NCI-H2227 treated with DMSO at 0.1 percent for 48 hours (cell line): ENCODE measurements around the gene SIGLEC1.

Source experiments
- DNase-seq: peaks from one replicate; lab custom pipeline; 2025; lab: John Stamatoyannopoulos, UW

Gene SIGLEC1

GRCh38 chr20:3701061-3701998 is 11.1 kb downstream of the SIGLEC1 start:
- DNase-seq: no peak

GRCh38 chr20:3699037-3699436 is 13.4 kb downstream of the SIGLEC1 start:
- no peak for DNase-seq

- DNase-seq: no peak
Observed at GRCh38 chr20:3698591-3699001, 13.8 kb downstream of the SIGLEC1 start.

GRCh38 chr20:3697588-3698305 is 14.7 kb downstream of the SIGLEC1 start:
- DNase-seq: no peak

GRCh38 chr20:3696745-3697587 is 15.4 kb downstream of the SIGLEC1 start:
- DNase-seq: no peak

- no peak for DNase-seq
Observed at GRCh38 chr20:3696200-3696599, 16.2 kb downstream of the SIGLEC1 start.

- no peak for DNase-seq
Observed at GRCh38 chr20:3694864-3695263, 17.5 kb downstream of the SIGLEC1 start.

GRCh38 chr20:3693376-3693775 is 19.0 kb downstream of the SIGLEC1 start:
- no peak for DNase-seq

- DNase-seq: no peak
Observed at GRCh38 chr20:3692706-3693294, 19.6 kb downstream of the SIGLEC1 start.

GRCh38 chr20:3691897-3692296 is 20.5 kb downstream of the SIGLEC1 start:
- DNase-seq: no peak

GRCh38 chr20:3691306-3691705 is 21.1 kb downstream of the SIGLEC1 start:
- DNase-seq: no peak

- DNase-seq: no peak
Observed at GRCh38 chr20:3690413-3690812, 22.0 kb downstream of the SIGLEC1 start.

- DNase-seq: no peak
Observed at GRCh38 chr20:3689978-3690377, 22.4 kb downstream of the SIGLEC1 start.

GRCh38 chr20:3687655-3688054 is 24.7 kb downstream of the SIGLEC1 start:
- no peak for DNase-seq

GRCh38 chr20:3686867-3687321 is 25.5 kb downstream of the SIGLEC1 start:
- DNase-seq: no peak

- DNase-seq: no peak
Observed at GRCh38 chr20:3686421-3686820, 26.0 kb downstream of the SIGLEC1 start.

GRCh38 chr20:3685341-3685740 is 27.1 kb downstream of the SIGLEC1 start:
- DNase-seq: no peak

GRCh38 chr20:3681931-3682781 is 30.2 kb downstream of the SIGLEC1 start, which contains the start of gene ADAM33:
TSS of gene ADAM33 (minus strand) at chr20:3682010. CDS start at chr20:3682004, 6 bp downstream.
- DNase-seq: no peak

GRCh38 chr20:3681352-3681930 is 31.0 kb downstream of the SIGLEC1 start:
- DNase-seq: no peak

- DNase-seq: no peak
Observed at GRCh38 chr20:3680701-3681351, 31.6 kb downstream of the SIGLEC1 start.
